ENCODE data around the gene BOLA1.
A peak's percentile ranks its signal among the peaks of the same experiment; 100 is the strongest.

The BOLA1 gene

GRCh38 chr1:149928401-149928724 lies 29.0 kb downstream of the BOLA1 start:
- no peak for TF ChIP-seq CTCF (IDR thresholded peaks at IDR 0.05; ENCODE audit: unreplicated experiment in 3 of 3)
- H3K27ac Mint-ChIP-seq, result peak overlapping the region; percentile 97 to 98 (median 98)
- peak overlapping the region; percentile 97 to 98 (median 97) for H3K4me3 Mint-ChIP-seq
- H3K9me3 Mint-ChIP-seq, result no peaks in the 10 kb centered on the region
- H3K36me3 Mint-ChIP-seq (ENCODE audit: low read depth), result peaks cover 54% of the 10 kb centered on the region
- H3K4me1 Mint-ChIP-seq, result peaks cover 55% of the 10 kb centered on the region
- no peaks in the 10 kb centered on the region for H3K27me3 Mint-ChIP-seq (ENCODE audit: low read depth)

GRCh38 chr1:149929856-149930255 lies 30.5 kb downstream of the BOLA1 start:
- Mint-ChIP-seq H3K9me3 (no peaks in the 10 kb centered on the region), H3K36me3 (ENCODE audit: low read depth) (peaks cover 43% of the 10 kb centered on the region), H3K4me1 (peaks cover 53% of the 10 kb centered on the region), H3K27ac (peak overlapping the region; percentile 97 to 98 (median 98)), H3K27me3 (ENCODE audit: low read depth) (no peaks in the 10 kb centered on the region), H3K4me3 (peak overlapping the region in 2 of 3 experiments; percentile 51 to 97)
- no peak for TF ChIP-seq CTCF (IDR thresholded peaks at IDR 0.05; ENCODE audit: unreplicated experiment in 3 of 3)

- H3K4me3 Mint-ChIP-seq, result peak overlapping the region in 2 of 3 experiments; percentile 11 to 16
- peak overlapping the region; percentile 29 to 98 (median 97) for H3K27ac Mint-ChIP-seq
- H3K36me3 Mint-ChIP-seq (ENCODE audit: low read depth), result peaks cover 30% of the 10 kb centered on the region
- peaks cover 56% of the 10 kb centered on the region for H3K4me1 Mint-ChIP-seq
- no peak for TF ChIP-seq CTCF (IDR thresholded peaks at IDR 0.05; ENCODE audit: unreplicated experiment in 3 of 3)
- H3K9me3 Mint-ChIP-seq, result no peaks in the 10 kb centered on the region
- no peaks in the 10 kb centered on the region for H3K27me3 Mint-ChIP-seq (ENCODE audit: low read depth)
Observed at GRCh38 chr1:149931212-149931790, 31.9 kb downstream of the BOLA1 start.

GRCh38 chr1:149932474-149932873 lies 33.1 kb downstream of the BOLA1 start:
- H3K27me3 Mint-ChIP-seq (ENCODE audit: low read depth), result no peaks in the 10 kb centered on the region
- no peak for TF ChIP-seq CTCF (IDR thresholded peaks at IDR 0.05; ENCODE audit: unreplicated experiment in 3 of 3)
- H3K27ac Mint-ChIP-seq, result no peak overlapping the region
- H3K36me3 Mint-ChIP-seq (ENCODE audit: low read depth), result peaks cover 29% of the 10 kb centered on the region
- peaks cover 68% of the 10 kb centered on the region for H3K4me1 Mint-ChIP-seq
- no peaks in the 10 kb centered on the region for H3K9me3 Mint-ChIP-seq
- no peak overlapping the region for H3K4me3 Mint-ChIP-seq

- peaks cover 26% of the 10 kb centered on the region for H3K36me3 Mint-ChIP-seq (ENCODE audit: low read depth)
- peaks cover 67% of the 10 kb centered on the region for H3K4me1 Mint-ChIP-seq
- no peak for TF ChIP-seq CTCF (IDR thresholded peaks at IDR 0.05; ENCODE audit: unreplicated experiment in 3 of 3)
- H3K4me3 Mint-ChIP-seq, result peak overlapping the region in 1 of 3 experiments; percentile 24
- H3K27ac Mint-ChIP-seq, result no peak overlapping the region
- H3K9me3 Mint-ChIP-seq, result no peaks in the 10 kb centered on the region
- no peaks in the 10 kb centered on the region for H3K27me3 Mint-ChIP-seq (ENCODE audit: low read depth)
Observed at GRCh38 chr1:149933208-149933607, 33.8 kb downstream of the BOLA1 start.

- Mint-ChIP-seq H3K27me3 (ENCODE audit: low read depth) (no peaks in the 10 kb centered on the region), H3K4me3 (peak overlapping the region; percentile 19 to 93 (median 60)), H3K27ac (no peak overlapping the region), H3K4me1 (peaks cover 62% of the 10 kb centered on the region), H3K9me3 (no peaks in the 10 kb centered on the region), H3K36me3 (ENCODE audit: low read depth) (peaks cover 26% of the 10 kb centered on the region)
- TF ChIP-seq CTCF (IDR thresholded peaks at IDR 0.05; ENCODE audit: unreplicated experiment in 3 of 3), result no peak
Observed at GRCh38 chr1:149934356-149934755, 35.0 kb downstream of the BOLA1 start.

All from nephron (organoid).